HG02642 (cell line): ENCODE measurements around the gene SHOC2.

Source experiments
- ATAC-seq: cut with Tn5 transposase; IDR thresholded peaks from one replicate; pipeline ENCODE4 v1.9.1; 2021; ENCODE audit warnings: mild to moderate bottlenecking; ENCODE audit not compliant: unreplicated experiment, poor library complexity

Gene SHOC2

DNA sequence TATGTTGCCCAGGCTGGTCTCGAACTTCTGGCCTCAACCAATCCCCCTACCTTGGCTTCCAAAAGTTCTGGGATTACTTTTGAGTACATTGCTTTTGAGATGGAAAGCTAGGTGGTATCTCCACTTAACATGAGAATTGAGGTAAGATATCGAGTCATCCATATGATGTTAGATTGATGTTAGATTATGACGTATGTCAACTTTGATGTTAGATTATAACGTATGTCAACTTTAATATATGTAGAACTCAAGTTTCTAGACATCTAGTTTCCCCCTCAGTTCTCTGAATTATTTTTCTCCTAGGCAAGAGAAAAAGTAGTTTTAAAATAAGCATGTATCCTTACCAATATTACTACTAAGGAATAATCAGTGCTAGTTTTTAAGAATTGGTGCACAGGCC lies 20.0 kb downstream of the SHOC2 start:
- ATAC-seq, result no peak

DNA sequence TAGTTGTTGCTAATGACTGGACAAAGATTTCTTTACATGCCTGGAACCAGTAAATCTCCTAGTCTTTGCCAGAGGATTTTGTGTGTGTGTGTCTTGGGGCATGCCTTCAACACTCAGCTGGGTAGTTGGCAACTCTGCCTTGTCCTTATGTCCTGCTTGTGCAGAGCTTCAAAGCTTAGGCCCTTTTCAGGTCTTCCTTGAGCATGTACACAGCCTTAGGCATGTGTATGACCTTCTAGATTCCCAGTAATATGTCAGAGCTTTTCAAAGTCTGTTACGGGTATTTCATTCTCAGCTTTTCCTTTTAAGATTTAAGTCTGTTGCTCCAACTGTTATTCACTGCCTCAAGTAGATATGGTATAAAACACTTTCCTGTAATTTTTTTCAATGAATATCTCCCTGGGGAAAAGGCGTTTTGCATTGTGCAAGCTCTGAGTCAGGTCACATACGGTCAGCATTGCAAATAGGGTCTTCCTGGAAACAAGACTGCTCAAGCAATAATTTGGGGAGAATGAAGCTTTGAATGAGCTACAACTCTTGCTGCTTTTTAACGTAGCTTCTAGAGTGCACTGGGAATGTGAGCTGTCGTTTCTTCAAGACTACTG lies 25.5 kb downstream of the SHOC2 start:
- no peak for ATAC-seq

DNA sequence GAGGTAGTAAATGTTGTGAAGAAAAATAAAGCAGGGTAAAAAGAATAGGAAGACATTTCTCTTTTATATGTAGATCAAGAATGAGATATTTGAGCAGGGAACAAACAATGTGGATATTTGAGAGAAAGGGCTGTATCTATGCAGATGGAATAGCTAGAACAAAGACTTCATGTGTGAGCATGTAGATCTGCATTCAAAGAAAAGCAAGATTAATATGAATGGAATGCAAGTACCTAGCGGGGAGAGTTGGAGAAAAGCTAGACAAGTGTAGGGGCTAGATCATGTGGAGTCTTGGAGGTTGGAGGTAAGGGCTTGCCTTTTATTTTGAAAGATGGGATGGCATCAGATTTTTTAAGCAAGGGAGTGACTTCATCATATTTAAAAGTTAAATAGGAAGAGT lies 27.1 kb downstream of the SHOC2 start:
- no peak for ATAC-seq

DNA sequence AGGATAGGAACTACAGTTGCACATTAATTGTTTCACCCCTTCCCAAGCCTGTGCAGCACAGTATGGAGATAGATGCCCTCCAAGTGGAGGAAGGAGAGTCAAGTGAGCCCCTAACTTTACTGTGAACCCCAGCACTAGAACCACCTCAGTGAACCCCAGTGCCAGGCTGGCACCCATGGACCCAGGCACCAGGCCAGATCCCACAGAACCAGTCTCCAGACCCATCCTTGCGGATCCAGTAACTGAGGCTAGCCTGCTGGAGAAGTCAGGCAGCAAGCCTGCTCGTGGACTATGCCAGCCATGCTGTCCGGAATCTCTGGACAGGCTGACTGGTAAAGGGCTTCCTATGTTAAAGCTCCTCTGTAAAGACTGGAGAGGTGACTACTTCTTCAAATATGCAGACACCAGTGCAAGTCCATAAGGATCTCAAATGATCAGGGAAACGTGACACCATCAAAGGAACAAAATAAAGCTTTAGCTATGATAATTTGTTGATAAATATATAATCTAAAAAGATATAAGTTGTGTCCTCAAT lies 27.7 kb downstream of the SHOC2 start:
- no peak for ATAC-seq

DNA sequence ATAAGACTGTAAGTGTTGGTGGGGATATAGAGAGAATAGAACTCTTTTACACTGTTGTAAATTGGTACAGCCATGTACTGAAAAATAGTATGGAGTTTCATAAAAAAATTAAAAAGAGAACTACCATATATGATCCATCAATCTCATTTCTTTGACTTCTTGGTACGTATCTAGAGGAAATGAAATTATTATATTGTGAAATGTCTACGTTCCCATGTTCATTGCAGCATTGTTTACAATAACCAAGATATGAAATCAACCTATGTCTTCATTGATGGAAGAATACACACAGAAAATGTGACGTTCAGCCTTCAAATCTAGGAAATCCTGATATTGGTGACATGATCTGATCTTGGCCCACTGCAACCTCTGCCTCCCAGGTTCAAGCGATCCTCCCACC lies 32.0 kb downstream of the SHOC2 start:
- ATAC-seq, result no peak

DNA sequence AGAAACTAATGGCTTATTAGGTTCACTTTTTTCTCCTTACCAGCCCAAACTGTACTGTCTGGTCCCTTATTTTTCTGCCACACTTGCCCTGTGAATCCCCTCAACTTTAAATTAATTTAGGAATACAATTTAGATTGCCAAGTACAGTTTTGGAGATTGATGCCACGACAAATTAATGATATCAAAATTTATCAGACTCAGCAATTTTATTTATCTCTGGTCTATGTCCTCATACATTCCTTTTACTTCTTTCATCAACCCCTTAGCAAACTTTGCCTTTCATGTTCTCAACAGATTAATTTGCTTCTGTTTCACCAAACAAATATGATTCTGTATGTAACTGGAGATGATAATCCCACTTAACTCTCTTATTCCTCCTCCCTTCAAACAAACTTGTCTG lies 38.2 kb downstream of the SHOC2 start:
- ATAC-seq, result no peak

DNA sequence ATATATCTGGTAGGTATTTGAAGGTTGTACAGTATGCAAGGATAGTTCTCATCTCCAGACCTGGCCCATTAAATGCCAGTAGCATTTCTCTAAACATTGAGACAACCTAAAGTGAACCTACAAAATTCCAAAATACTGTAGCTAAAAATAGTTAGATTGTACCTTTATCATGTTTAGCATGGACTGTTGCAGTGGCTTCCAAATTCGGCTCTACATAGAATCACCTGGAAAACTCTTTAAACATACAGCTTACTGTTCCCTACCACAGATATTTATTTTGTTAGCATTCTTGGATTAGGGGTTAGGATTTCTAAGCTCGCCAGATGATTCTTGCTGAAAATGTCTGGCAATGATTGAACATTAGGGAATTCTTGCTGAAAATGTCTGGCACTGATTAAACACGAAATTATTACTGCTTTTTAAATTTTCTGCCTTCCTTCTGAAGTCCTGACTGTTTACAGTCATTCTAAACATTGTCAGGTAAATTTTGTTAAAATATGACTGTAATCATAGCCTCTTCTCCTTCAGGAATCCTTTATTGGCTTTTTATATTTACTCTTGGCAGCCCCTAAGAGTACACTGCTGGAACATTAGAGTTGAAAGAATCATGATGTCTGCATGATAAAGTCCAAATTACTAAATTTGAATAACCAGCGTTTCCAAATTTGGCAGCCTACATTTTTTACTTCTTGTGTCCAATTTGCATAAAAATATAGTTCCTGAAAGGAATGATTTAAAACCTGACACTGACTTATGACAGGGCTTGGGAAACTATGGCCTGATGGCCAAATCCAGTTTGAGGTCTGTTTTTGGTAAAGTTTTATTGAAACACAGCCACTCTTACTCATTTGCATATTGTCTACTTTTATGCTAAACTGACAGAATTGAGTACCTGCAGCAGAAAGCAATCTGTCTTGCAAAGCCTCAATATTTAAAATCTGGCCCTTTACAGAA lies 40.3 kb downstream of the SHOC2 start:
- no peak for ATAC-seq

DNA sequence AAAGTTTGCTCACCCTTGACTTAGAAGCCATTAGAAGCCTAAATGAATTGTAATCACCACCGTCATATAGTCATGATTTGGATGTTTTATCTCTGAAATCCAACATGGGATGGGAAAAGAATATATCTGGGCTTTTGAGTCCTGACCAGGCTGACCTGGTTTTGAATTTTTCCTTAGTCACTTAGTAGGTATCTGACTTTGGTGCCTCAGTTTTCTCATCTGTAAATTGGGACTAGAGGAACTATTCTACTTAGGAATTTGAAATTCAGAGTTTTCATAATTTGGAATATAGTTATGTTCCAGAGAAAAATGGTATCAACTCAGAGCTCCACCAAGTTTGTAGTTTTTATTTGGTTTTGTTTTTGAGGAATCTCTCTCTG lies 40.9 kb downstream of the SHOC2 start:
- ATAC-seq, result no peak

DNA sequence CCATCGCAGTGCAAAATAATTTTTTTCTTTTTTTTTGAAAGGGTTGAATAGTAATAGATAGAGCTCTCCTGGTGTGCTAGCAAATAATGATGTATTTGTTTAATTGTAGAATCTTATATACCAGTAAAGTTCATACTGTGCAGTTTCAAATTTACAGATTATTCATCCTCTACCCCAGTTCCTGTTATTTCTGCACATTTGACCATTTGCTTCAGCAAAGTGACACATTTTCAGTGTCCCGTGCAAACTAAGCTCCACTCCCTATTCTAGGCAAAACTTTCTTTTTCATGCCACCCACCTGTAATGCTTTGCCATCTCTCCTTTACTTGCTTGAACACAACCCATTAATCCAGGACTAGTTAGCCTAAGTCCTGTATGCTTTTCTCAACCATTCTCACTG lies 43.0 kb downstream of the SHOC2 start:
- no peak for ATAC-seq

DNA sequence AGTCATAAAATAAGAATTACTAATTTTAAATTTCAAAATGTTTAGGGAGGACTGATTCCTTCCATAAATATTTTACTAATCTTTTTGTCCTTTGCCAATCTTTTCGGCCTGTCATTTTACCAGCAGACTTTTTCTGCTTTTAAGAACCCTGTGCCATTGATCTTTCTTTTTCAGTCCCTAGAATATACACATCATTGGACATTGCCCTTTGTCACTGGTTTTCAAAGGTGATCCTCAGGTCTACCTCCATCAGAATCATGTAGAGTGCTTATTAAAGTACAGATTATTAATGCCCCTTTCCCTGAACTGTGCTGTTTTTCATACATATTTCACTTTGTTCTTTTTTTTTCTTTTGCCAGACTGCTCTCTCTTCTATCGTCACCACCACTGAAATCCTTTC lies 43.8 kb downstream of the SHOC2 start:
- ATAC-seq, result no peak

DNA sequence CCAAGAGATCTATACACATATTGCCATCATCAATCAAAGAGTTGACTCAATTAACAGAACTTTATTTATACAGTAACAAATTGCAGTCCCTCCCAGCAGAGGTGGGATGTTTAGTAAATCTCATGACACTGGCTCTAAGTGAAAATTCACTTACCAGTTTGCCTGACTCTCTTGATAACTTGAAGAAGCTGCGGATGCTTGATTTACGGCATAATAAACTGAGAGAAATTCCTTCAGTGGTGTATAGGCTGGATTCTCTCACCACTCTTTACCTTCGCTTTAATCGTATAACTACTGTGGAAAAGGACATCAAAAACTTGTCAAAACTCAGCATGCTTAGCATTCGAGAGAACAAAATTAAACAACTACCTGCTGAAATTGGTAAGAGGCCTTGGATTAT lies 45.3 kb downstream of the SHOC2 start:
- no peak for ATAC-seq

DNA sequence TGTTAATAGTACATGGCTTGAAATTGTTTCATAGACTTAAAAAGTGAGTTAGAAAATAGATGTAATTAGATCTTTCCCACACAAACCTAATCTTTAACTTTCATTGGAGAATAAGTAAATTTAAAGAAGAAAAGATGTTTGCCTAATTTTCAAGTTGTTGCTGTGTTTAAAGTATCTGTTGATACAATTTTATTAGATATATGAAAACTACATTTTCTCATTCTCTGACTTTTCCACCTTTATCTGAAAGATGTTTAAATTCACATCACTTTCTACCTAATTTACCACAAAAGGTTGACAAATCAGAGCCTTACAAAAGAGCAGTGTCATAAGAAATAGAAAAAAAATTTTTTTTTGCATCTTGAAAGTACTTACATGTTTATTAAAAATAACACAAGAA lies 45.8 kb downstream of the SHOC2 start:
- ATAC-seq, result no peak

DNA sequence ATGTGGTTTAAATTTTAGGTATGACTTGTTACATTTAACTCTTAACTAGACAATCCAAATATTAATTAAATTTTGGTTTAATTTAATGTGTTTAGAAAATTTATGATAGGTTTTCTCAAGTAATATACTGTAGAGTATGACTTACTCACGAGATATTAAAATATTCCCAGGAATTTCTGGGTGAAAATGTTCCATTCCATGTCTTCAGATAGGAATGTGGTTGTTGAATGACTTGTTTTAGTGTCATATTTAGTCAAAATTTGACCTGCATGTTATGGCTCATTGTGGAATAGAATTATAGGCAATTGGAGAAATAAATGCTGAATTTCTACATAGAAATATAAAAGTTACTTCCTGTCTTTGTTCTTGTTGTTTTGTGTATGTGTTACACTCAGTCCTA lies 46.7 kb downstream of the SHOC2 start:
- ATAC-seq, result no peak

DNA sequence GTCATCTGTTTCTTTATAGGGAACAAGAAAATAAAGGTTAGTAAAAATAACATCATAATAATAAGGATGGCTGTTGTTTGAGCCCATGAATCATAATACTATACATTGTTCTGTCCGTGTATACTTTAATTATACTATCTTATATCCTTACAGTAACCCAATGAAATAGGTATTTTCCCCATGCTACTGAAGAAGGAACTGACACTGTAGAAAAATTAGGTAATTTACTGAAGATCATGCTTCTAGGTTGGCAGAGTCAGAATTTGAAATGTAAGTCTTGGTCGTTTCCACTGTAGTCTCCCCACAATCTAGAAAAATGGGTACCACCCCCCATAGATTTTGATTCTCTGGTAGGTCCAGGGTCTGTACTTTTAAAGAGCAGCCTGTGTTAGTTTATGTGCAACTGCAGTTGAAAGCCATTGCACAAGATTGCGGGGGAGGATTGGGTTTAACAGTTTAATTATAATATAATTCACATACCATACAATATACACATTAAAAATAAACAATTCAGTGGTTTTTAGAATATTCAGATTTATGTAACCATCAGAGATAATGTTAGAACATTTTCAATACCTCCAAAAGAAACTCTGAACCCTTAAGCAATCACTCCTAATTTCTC lies 47.7 kb downstream of the SHOC2 start:
- no peak for ATAC-seq

DNA sequence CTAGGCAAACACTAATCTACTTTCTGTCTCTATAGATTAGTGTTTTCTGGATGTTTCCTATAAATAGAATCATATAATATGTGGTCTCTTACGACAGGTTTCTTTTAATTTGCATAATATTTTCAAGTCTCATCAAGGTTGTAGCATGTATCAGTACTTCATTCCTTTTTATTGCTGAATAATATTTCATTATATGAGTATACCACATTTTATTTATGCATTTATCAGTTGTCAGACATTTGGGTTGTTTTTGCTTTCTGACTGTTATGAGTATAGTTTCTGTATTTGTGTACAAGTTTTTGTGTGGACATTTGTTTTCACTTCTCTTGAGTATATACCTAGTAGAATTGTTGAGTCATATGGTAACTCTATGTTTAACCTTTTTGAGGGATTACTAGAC lies 48.2 kb downstream of the SHOC2 start:
- ATAC-seq, result peak; percentile 65

DNA sequence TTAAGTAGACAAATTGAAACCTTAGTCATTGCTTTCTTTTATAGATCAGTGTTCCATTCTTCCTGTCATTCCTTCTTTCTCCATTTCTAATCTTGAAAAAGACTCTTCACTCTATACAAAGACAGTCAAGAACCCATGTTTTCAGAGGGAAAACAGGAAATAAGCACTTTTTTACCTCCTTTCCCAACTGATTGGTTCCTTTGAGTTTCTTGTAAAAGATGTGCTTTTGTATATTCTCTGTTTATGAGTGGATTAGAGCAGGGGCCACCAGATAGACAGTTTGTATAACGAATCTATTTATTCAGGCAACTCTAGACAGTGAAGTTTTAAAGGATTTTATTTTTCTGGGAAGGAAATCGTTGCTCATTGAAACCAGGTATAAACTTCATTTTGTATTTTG lies 49.8 kb downstream of the SHOC2 start:
- ATAC-seq, result no peak

DNA sequence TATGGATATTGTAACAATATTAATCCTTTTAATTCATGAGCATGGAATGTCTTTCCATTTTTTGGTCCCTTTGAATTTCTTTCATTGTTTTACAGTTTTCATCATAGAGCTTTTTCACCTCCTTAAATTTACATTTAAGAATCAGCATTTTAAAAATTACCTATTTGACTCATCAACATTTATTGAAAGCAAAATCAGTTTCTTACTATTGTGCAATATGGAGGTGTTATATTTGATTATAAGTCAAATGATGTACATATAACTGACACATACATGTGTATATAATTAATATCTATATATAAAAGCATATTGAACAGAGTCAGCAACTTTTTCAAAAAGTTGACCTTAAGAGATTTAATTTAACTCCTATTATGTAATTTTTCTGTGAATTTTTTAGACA lies 52.2 kb downstream of the SHOC2 start:
- no peak for ATAC-seq

DNA sequence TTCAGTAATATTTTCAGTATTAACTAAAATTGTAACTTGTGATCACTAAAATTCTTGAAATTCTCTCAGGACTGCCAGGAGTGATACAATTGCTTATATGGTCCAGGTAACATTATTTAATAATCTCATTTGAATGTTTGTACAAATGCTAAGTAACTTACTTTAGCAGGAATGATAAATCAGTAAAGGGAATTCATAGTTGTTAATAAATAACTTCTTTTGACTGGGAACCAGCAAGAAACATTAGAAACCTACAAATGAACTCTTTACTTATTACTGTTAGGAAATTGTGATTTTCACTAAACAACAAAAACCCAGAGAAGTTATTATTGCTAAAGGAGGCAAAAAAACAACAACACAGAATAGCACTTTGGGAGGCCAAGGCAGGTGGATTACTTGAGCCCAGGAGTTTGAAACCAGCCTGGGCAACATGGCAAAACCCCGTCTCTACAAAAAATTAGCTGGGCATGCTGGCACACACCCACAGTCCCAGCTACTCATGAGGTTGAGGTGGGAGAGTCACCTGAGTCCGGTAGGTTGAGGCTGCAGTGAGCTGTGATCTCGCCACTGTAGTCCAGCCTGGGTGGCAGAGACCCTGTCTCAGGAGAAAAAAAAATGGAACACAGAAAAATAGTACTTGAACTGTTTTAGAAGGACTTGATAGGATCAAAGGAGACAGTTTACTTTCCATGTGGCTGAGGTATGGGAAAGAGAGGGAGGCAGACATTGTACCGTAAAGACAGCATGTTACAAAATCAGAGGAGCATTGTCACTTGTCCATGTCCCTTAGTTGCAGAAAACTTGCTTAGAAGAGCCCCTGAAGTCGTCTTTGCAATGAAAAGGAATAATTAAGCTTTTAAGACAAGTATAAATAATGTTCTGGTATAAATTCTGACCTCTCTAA lies 53.1 kb downstream of the SHOC2 start:
- no peak for ATAC-seq

DNA sequence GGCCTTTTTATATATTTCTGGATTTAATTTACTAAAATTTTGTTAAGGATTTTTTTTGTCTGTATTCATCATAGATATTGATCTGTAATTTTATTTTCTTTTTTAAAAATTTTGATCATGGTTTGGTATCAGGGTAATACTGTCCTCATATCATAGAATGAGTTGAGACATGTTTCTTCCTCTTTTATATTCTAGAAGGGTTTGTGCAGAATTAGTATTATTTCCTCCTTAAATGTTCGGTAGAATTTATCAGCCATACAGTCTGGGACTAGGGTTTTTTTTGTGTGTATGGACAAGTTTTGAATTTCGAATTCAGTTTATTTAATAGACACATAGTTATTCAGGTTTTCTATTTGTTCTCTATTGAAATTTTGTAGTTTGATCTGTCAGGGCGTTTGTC lies 54.0 kb downstream of the SHOC2 start:
- no peak for ATAC-seq

DNA sequence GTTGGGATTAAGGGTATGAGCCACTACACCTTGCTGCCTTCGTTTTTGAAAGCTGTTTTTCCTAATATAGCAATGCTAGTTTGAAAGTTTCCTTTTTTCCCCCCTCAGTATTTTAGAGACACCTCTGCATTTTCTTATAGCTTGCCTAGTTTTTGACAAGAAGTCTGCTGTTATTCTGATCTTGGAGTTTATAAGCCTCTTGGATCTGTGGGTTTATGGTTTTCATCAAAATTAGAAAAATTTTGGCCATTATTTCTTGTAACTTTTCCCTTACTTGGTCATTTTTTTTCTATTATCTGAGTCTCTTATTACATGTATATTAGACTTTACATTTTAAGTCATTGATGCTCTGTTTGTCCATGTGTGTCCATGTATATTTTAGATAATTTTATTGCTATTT lies 57.2 kb downstream of the SHOC2 start:
- no peak for ATAC-seq
